HCT116 (cell line): ENCODE results near the gene SLC25A25. TPM values are rescaled to one million over a fixed set of nuclear protein-coding genes. Genes with fewer than 3 reads are reported as not detected.

ENCODE experiments used
- ATAC-seq: fragments of 200-7000 bp; cut with Tn5 transposase; 2 replicates; pipeline ENCODE4 v1.9.1; 2020; ENCODE audit warnings: mild to moderate bottlenecking, moderate library complexity
- BruUV-seq: library from RNA; stranded (reverse); fragments of 400-500 nt; replicated peaks from 2 replicates; lab custom pipeline; 2021; lab: Mats Ljungman, UMichigan
- CTCF ChIA-PET: fragments of 300-600 bp; sonication (Branson Sonifier 250); formaldehyde crosslinking; loops from one replicate; lab custom pipeline; 2021; ENCODE audit warnings: antibody characterized with exemption; lab: Charles Lee
- POLR2A ChIA-PET: fragments of 300-600, 350-600 bp; sonication (Branson Sonifier 250); formaldehyde crosslinking; loops from one replicate; lab custom pipeline; 2021; ENCODE audit warnings: antibody characterized with exemption; lab: Charles Lee
- RAD21 ChIA-PET, 2 experiments: fragments of 300-600 bp; sonication (Branson Sonifier 250); formaldehyde crosslinking; loops; one replicate each; lab custom pipeline; 2023; ENCODE audit warnings: low total read pairs in 2 of 2; ENCODE audit not compliant: uncharacterized antibody in 2 of 2, unreplicated experiment in 2 of 2, low non-redundant PET in 1 of 2; lab: Charles Lee
- DNase-seq: peaks from one replicate; pipeline ENCODE4 v3.0.0-alpha.2; 2010; ENCODE audit warnings: low read depth, low spot score
- H2AFZ ChIP-seq: fragments of 200-600 bp; shearing (Covaris generic), sonication (generic); 2 replicates; pipeline ENCODE4 v1.6.1; 2017; ENCODE audit warnings: low read depth, mixed run types, mixed read lengths, antibody characterized with exemption, low read length; ENCODE audit not compliant: poor library complexity, severe bottlenecking
- H3K27ac ChIP-seq: 2 replicates; pipeline ENCODE4 v1.5.1; 2012; ENCODE audit warnings: low read depth, low read length
- H3K27me3 ChIP-seq: fragments of 200-600 bp; sonication (generic); 2 replicates; pipeline ENCODE4 v1.6.1; 2016; ENCODE audit warnings: mixed run types, low read length, mixed read lengths; ENCODE audit not compliant: insufficient read depth
- H3K36me3 ChIP-seq, 2 experiments: fragments of 200-500 bp in 1 of 2; fragments of 200-600 bp in 1 of 2; sonication (Bioruptor generic) in 1 of 2; sonication (generic) in 1 of 2; 2 replicates each; pipeline versions ENCODE4 v1.5.1 to v1.6.1; 2014 to 2016; ENCODE audit warnings: low read length in 2 of 2, inconsistent platforms in 1 of 2, mixed read lengths in 1 of 2, mixed run types in 1 of 2; ENCODE audit not compliant: insufficient read depth in 2 of 2, control insufficient read depth in 1 of 2
- H3K4me1 ChIP-seq, 2 experiments: fragments of 200-600 bp in 1 of 2; sonication (generic) in 1 of 2; 2 replicates each; pipeline versions ENCODE4 v1.5.1 to v1.6.1; 2012 to 2017; ENCODE audit warnings: low read length in 2 of 2, inconsistent platforms in 1 of 2, mild to moderate bottlenecking in 1 of 2, mixed read lengths in 1 of 2, mixed run types in 1 of 2, moderate library complexity in 1 of 2; ENCODE audit not compliant: insufficient read depth in 2 of 2, control insufficient read depth in 1 of 2
- H3K4me2 ChIP-seq: fragments of 200-600 bp; sonication (generic); 2 replicates; pipeline ENCODE4 v1.6.1; 2017; ENCODE audit warnings: mixed run types, low read length, mixed read lengths
- H3K4me3 ChIP-seq, 2 experiments: fragments of 200-600 bp in 1 of 2; sonication (generic) in 1 of 2; replicated peaks in 1 of 2; 2 replicates each; pipeline ENCODE4 v1.5.1; 2011 to 2016; ENCODE audit warnings: low read length in 2 of 2, control low read depth in 1 of 2, low read depth in 1 of 2, mild to moderate bottlenecking in 1 of 2, mixed read lengths in 1 of 2, mixed run types in 1 of 2
- H3K79me2 ChIP-seq: fragments of 200-600 bp; sonication (generic); 2 replicates; pipeline ENCODE4 v1.6.1; 2017; ENCODE audit warnings: mild to moderate bottlenecking, mixed run types, low read length, moderate library complexity, mixed read lengths; ENCODE audit not compliant: insufficient read depth
- H3K9ac ChIP-seq: fragments of 200-600 bp; sonication (generic); 2 replicates; pipeline ENCODE4 v1.6.1; 2016; ENCODE audit warnings: low read length, mixed read lengths
- H3K9me2 ChIP-seq: fragments of 200-600 bp; sonication (generic), shearing (Covaris generic); 2 replicates; pipeline ENCODE4 v1.6.1; 2017; ENCODE audit warnings: mixed run types, mild to moderate bottlenecking, moderate library complexity; ENCODE audit not compliant: insufficient read depth
- H3K9me3 ChIP-seq, 2 experiments: fragments of 200-500 bp in 1 of 2; fragments of 200-600 bp in 1 of 2; sonication (Bioruptor generic) in 1 of 2; sonication (generic) in 1 of 2; 2 replicates each; pipeline ENCODE4 v1.6.1; 2014 to 2017; ENCODE audit warnings: low read length in 2 of 2, mixed read lengths in 2 of 2, inconsistent platforms in 1 of 2, low read depth in 1 of 2, mild to moderate bottlenecking in 1 of 2, mixed run types in 1 of 2, moderate library complexity in 1 of 2; ENCODE audit not compliant: control insufficient read depth in 1 of 2, insufficient read depth in 1 of 2
- H4K20me1 ChIP-seq: fragments of 200-600 bp; sonication (generic), shearing (Covaris generic); 2 replicates; pipeline ENCODE4 v1.6.1; 2017; ENCODE audit warnings: mixed run types, mild to moderate bottlenecking, moderate library complexity; ENCODE audit not compliant: insufficient read depth
- ATF3 ChIP-seq: IDR thresholded peaks from 2 replicates; pipeline ENCODE4 v1.6.1; 2012
- CTCF ChIP-seq, 3 experiments: fragments of 200-600 bp in 1 of 3; sonication (generic) in 1 of 3; IDR thresholded peaks in 2 of 3; conservative IDR thresholded peaks in 1 of 3; 2 replicates each; pipeline ENCODE4 v1.5.1; 2012 to 2017; ENCODE audit warnings: low read depth in 2 of 3, low read length in 2 of 3, antibody characterized with exemption in 1 of 3, borderline replicate concordance in 1 of 3, control low read depth in 1 of 3, mild to moderate bottlenecking in 1 of 3, mixed read lengths in 1 of 3, mixed run types in 1 of 3, moderate library complexity in 1 of 3; ENCODE audit not compliant: insufficient read depth in 1 of 3
- EGR1 ChIP-seq: IDR thresholded peaks from 2 replicates; pipeline ENCODE4 v1.6.1; 2012; ENCODE audit warnings: low read depth
- EZH2 ChIP-seq: fragments of 200-600 bp; sonication (generic); IDR thresholded peaks from 2 replicates; pipeline ENCODE4 v1.6.1; 2017; ENCODE audit warnings: antibody characterized with exemption, mixed run types
- EZH2phosphoT487 ChIP-seq: fragments of 200-600 bp; IDR thresholded peaks from 2 replicates; pipeline ENCODE4 v1.6.1; 2018; ENCODE audit warnings: antibody characterized with exemption, borderline replicate concordance
- FOSL1 ChIP-seq: IDR thresholded peaks from 2 replicates; pipeline ENCODE4 v1.6.1; 2012; ENCODE audit warnings: low read depth
- JUND ChIP-seq: IDR thresholded peaks from 2 replicates; pipeline ENCODE4 v1.6.1; 2012
- MAX ChIP-seq: IDR thresholded peaks from 2 replicates; pipeline ENCODE4 v1.6.1; 2012
- POLR2A ChIP-seq: IDR thresholded peaks from 2 replicates; pipeline ENCODE4 v1.7.0; 2011; ENCODE audit warnings: borderline replicate concordance; ENCODE audit not compliant: insufficient read depth, insufficient read length; ENCODE audit errors: extremely low read depth
- POLR2AphosphoS5 ChIP-seq: IDR thresholded peaks from 2 replicates; pipeline ENCODE4 v1.6.1; 2011; ENCODE audit warnings: mild to moderate bottlenecking, low read depth, low read length, moderate library complexity
- RAD21 ChIP-seq: IDR thresholded peaks from 2 replicates; pipeline ENCODE4 v1.6.1; 2012; ENCODE audit warnings: low read depth, mild to moderate bottlenecking
- SIN3A ChIP-seq: IDR thresholded peaks from 2 replicates; pipeline ENCODE4 v1.6.1; 2012; ENCODE audit warnings: low read depth
- SP1 ChIP-seq: IDR thresholded peaks from 2 replicates; pipeline ENCODE4 v1.6.1; 2012; ENCODE audit warnings: low read depth
- SRF ChIP-seq: IDR thresholded peaks from 2 replicates; pipeline ENCODE4 v1.6.1; 2012; ENCODE audit warnings: low read depth
- TCF7L2 ChIP-seq: IDR thresholded peaks from 2 replicates; pipeline ENCODE4 v1.7.0; 2011; ENCODE audit warnings: borderline replicate concordance, inconsistent platforms; ENCODE audit not compliant: insufficient read depth, insufficient read length; ENCODE audit errors: extremely low read depth
- ZBTB33 ChIP-seq: IDR thresholded peaks from 2 replicates; pipeline ENCODE4 v1.6.1; 2011; ENCODE audit warnings: mild to moderate bottlenecking, low read length, moderate library complexity; ENCODE audit not compliant: insufficient replicate concordance; ENCODE audit errors: extremely low read depth
- ZNF274 ChIP-seq: fragments of 200-500 bp; sonication (Bioruptor generic); IDR thresholded peaks from 2 replicates; pipeline ENCODE4 v1.6.1; 2014; ENCODE audit warnings: mild to moderate bottlenecking, low read depth, low read length, inconsistent platforms
- intact Hi-C: fragments of 100-400 bp; cut with micrococcal nuclease; formaldehyde crosslinking; loops from 2 replicates; pipeline ENCODE4 v1.10.0; 2022
- total RNA-seq: library from RNA; stranded (reverse); gene quantifications from one replicate; pipeline ENCODE4 v1.2.1, GENCODE V29; 2021; ENCODE audit not compliant: unreplicated experiment

The SLC25A25 gene
- total RNA-seq, 1 experiment from 2014 or later, result 15.3 TPM

- TF ChIP-seq SRF (no peak), EZH2phosphoT487 (no peak), JUND (no peak), POLR2AphosphoS5 (no peak; the same call in 1 of the 2 replicates), POLR2A (no peak), TCF7L2 (no peak), ZNF274 (no peak), ZBTB33 (no peak)
These were observed 52.9 kb downstream of the SLC25A25 start (continued) for GRCh38 chr9:128120741-128121465.

GRCh38 chr9:128121466-128121810, 53.4 kb downstream of the SLC25A25 start:
- peaks cover 28% of the 10 kb centered on the region for H3K79me2 ChIP-seq
- H3K9me3 ChIP-seq, result no peaks in the 10 kb centered on the region
- no peak overlapping the region for H2AFZ ChIP-seq
- no peaks in the 10 kb centered on the region for H3K27me3 ChIP-seq
- H3K36me3 ChIP-seq, result peaks cover 6 to 30% of the 10 kb centered on the region in 2 experiments; a peak in 3 of 4 replicates
- POLR2A ChIA-PET, result no interaction called here
- peaks cover 12 to 23% of the 10 kb centered on the region in 2 experiments for H3K4me1 ChIP-seq
- RAD21 ChIA-PET, result no interaction called here
- DNase-seq, result no peak
- intact Hi-C loops, result no loop called here
- H4K20me1 ChIP-seq, result peaks cover 9% of the 10 kb centered on the region; the same call in 1 of the 2 replicates
- no peaks in the 10 kb centered on the region for H3K9me2 ChIP-seq
- no peak for ATAC-seq
- H3K4me2 ChIP-seq, result no peak overlapping the region
- H3K9ac ChIP-seq, result no peak overlapping the region
- no peak overlapping the region for H3K4me3 ChIP-seq
- CTCF ChIA-PET, result no interaction called here
- TF ChIP-seq ZNF274 (no peak), SIN3A (no peak), SP1 (no peak), EZH2phosphoT487 (no peak), EZH2 (no peak), POLR2A (no peak), ATF3 (no peak), RAD21 (no peak), EGR1 (no peak), MAX (no peak), JUND (no peak), FOSL1 (no peak), CTCF (IDR thresholded peaks at IDR 0.05 in 2 of 3, conservative IDR thresholded peaks at IDR 0.05 in 1 of 3; ENCODE audit: borderline replicate concordance in 1 of 3, insufficient read depth in 1 of 3, low read depth in 2 of 3, low read length in 2 of 3) (no peak)
- TF ChIP-seq, all 23 proteins: peak for 0
- H3K27ac ChIP-seq, result no peak overlapping the region
- no TSS peak for BruUV-seq
